GM21360 (cell line): ENCODE measurements around the gene PAXX.

Experiments
- ATAC-seq: cut with Tn5 transposase; IDR thresholded peaks from one replicate; pipeline ENCODE4 v1.9.1; 2021; ENCODE audit warnings: mild to moderate bottlenecking, moderate library complexity; ENCODE audit not compliant: unreplicated experiment

Gene PAXX

DNA sequence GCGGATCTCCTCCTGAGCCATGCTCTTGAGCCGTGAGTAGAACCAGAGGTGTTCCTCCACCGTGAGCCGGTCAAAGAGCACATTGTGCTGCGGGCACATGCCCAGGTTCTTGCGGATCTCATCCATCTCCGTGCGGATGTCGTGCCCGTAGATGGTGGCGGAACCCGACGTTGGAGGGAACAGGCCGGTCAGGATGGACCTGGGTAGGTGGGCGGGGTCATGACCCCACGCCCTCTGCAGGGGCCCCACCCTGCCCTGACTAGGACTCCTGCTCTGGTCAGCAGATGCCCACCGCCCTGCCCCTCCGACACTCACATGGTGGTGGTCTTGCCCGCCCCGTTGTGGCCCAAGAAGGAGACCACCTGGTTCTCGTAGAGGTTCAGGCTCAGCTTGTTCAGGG, 23.8 kb downstream of the PAXX start:
- ATAC-seq = no peak

DNA sequence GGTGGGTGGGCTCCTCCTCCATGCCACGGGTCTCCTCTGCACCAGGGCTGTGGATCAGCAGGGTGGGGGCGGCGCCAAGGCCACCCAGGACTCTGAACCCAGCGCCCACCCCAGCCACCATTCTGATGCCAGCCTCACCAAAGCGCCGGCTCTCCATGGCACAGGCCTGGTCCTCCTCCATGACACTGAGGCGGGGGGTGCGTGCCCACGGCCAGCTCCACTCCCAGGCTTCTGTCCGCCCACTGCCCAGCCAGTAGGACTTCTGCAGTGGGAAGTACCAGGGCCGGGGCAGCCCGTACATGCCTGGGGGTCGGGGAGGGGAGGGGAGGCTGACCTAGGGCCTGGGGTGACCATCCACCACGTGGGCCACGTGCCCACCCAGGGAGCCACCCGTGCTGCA, 24.2 kb downstream of the PAXX start:
- no peak for ATAC-seq

GRCh38 chr9:137017071-137017470, 24.8 kb downstream of the PAXX start:
- ATAC-seq = no peak

- no peak for ATAC-seq
Observed at GRCh38 chr9:137017791-137018497, 25.7 kb downstream of the PAXX start.

DNA sequence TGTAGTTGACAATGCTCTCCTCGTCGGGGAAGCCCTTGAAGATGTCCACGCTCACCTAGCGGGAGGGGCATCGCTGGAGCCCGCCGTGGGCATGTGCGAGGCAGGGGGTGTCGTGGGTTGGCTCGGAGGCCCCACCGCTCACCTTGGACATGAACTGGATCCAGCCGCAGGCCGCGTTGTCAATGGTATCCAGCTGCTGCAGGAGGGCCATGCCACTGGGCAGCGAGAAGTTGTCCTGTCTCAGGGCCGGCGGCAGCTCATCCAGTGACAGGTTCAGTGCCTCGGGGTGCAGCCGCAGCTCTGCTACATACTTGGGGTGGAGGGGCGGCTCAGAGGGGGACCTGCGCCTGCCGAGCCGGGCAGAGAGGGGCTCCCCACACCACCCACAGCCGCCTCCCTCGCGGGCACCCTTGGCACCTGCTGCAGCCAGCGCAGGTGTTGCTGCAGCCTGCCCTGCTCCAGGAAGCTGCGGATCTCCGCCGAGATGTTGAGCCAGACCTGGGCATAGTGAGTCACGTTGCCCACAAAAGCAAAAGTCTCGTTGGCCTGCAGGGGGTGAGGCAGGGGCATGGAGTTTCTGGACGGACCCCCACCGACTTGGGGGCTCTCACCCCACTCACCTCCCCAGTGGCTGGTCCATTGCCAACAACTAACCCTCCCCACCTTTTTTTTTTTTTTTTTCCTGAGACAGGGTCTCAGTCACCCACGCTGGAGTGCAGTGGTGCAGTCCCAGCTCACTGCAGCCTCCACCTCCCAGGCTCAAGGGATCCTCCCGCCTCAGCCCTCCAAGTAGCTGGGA, 26.7 kb downstream of the PAXX start:
- no peak for ATAC-seq

- no peak for ATAC-seq
Observed at GRCh38 chr9:137019891-137020683, 27.9 kb downstream of the PAXX start.

DNA sequence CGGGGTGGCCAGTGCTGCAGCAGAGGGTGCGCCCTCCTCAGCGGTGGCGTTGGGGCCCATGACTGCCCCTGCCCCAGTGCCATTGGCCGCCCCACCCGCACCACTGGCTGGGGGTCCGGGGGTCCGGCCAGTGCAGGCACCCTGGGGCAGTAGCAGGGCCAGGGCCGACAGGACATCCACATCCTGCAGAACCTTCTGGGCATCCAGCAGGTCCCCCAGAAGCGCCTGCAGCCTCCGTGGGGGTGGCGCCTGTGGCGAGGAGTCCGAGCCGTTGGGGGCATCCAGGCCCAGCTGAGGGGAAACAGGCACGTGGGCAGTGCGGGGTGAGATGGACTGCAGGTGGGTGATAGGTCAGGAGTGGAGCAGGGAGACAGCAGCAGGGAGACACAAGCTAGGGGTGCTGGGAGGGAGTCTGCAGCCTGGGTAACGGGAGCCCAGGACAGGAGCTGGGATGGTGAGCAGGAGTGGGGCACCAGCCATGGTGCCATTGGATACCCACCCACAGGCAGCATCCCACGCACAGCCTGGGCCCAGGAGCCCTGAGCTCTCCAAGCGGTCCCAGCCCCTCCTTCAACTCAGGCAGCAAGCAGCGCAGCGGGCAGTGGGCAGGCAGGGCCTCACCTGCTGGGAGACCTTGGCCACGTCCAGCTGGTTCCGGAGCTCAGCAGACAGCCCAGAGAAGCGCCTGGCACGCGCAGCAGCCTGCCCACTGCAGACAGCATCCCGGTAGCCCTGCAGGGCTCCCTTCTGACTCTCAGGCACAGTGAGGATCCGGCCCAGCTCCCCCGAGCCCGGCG, 28.7 kb downstream of the PAXX start:
- ATAC-seq = no peak

GRCh38 chr9:137021568-137021978, 29.4 kb downstream of the PAXX start:
- no peak for ATAC-seq

DNA sequence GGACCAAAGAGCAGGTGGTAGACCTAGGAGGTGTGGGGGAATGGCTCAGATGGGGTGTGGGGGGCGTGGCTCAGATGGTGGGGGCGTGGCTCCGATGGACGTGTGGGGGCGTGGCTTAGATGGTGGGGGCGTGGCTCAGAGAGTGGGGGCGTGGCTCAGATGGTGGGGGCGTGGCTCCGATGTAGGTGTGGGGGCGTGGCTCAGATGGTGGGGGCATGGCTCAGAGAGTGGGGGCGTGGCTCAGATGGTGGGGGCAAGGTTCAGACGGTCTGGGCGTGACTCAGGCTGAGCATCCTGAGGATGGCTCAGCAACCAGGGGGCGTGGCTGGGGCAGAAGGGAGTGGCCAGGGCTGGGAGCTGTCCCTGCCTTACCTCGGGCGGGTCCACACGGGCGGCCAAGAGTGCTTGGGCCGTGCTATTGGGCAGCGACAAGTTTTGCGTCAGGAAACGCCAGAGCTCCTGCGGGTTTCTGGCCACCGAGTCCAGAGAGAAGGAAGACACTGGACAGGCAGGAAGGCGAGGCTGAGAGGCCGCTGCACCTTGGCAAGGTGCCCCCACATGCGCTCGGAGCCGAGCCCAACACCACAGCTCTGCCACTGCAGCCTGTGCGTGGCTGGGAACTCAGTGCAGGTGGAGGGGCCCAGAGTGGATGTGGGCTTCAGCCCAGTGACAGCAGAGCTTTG, 29.9 kb downstream of the PAXX start:
- ATAC-seq = no peak

DNA sequence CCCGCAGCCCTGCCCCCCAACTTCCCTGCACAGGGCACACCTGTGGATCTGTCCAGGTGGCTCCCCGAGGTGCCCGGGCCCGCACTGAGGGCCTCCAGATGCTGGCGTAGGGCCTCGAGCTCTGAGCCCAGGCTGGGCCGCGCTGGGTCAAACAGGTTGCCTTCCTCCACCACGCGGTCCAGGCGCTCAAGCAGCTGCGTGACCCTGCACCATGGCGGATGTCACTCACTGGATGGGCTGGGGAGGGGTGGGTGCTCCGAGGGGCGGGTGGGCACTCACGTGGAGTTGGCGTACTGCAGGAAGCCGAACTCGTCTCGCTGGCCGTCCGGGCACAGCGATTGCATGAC, 30.4 kb downstream of the PAXX start:
- no peak for ATAC-seq

DNA sequence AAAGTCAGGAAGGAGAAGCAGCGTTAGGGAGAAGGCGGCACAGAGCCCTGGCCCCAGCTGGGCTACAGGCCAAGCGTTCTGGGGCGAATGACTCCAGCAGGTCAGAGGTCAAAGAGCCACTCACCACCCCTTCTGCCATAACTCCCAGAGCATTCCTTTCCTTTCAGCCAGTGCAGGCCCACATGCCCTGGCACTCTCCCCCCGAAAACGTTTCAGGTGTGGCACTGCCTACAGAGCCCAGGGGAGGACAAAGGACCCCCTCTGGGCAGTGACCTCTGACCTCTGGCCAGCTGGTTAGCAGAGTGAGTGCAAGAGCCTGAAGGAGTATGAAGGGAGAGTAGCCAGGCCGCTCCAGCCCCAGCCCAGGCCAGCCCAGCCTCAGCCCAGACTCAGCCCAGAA, 30.9 kb downstream of the PAXX start:
- no peak for ATAC-seq

DNA sequence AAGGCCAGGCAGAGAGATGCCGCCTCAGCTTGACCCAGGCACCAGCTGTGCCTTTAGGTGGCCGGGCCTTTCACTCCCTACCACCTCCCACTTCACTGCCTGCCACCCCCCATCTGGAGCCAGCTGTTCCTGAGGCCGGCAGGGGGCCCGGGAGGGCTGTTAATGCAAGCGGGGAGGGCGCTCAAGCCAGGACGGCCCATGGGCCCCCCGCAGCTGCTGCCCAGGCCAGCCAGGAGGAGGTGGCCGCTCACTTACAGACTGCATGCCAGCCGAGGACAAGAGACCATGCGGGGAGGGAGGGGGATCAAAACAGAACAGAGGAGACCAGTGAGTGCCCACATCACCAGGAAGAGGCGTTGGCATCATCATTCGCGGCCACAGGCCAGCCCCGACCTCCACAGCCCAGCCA, 31.4 kb downstream of the PAXX start:
- no peak for ATAC-seq

GRCh38 chr9:137025517-137025966, 33.3 kb downstream of the PAXX start:
- no peak for ATAC-seq

DNA sequence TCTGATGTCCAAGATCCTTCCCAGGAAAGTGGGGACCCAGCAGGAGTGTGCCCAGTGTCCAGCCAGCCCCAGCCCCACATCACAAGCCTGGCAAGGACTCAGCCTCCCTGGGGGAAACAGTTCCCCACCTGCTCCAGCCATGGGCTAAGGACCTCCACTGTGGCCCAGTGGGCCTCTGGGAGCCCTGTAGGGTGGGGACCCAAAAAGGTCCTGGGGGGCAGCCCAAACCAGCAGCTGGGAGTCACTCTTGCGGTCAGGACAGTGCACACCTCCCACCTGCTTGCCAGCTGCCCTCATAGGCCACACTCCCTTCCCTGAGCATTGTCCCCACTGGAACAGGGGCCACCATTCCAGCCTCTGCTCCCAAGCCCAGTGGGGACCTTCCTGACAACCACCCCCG, 34.2 kb downstream of the PAXX start:
- no peak for ATAC-seq

GRCh38 chr9:137026828-137027227, 34.6 kb downstream of the PAXX start:
- no peak for ATAC-seq

DNA sequence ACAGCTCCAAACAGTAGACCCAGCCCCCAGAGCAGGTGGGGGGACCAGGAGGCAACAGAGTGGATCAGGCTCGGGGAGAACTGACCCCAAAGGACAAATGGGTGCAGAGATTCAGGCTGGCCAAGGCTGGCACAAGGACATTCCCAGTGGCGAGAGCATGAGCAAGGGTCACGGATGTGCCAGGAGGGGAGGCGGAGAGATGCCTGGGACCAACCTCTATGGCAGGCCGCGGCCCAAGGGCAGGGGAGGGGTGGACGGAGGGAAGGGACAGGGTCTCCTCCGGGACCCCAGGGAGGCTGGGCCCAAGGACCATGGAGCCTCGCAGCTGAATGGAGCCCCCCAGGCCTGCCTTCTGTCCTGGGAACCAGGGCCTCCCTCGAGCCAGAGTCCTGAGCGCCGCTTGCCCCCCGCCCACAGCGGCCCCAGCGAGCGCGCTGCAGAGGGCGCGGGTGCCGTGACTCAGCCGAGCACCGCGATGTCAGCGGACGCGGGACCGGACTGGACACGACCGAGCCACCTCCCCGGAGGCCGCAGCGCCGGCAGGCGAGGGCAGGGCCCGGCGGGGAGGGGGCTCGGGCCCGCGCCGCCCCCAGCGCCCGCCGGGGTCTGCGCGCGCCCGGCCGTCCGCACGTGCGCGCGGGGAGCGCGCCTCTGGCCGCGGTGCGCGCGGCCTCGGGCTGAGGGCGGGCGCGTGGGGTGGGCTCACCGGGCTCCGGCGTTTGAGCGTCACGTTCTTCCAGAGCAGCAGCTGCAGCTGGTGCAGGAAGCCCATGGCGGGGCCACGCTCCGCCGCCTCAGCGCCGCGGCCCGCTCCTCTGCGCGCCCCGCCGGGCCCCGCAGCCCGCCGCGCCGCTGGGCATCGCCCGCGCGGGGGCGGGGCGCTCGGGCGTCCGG, 35.4 kb downstream of the PAXX start, which contains the start of gene ABCA2:
Gene ABCA2 (minus strand): TSS at position 869 of the 894 bp plus-strand sequence. CDS start 97 bp downstream, at position 772.
- ATAC-seq = no peak

- no peak for ATAC-seq
Observed at GRCh38 chr9:137028263-137029057, 36.2 kb downstream of the PAXX start.
